HCT116 (cell line): ENCODE data around the gene RELB. TPM values are rescaled to one million over a fixed set of nuclear protein-coding genes. Genes with fewer than 3 reads are reported as not detected.

Experiments used
- ATAC-seq: fragments of 200-7000 bp; cut with Tn5 transposase; 2 replicates; pipeline ENCODE4 v1.9.1; 2020; ENCODE audit warnings: mild to moderate bottlenecking, moderate library complexity
- BruUV-seq: library from RNA; stranded (reverse); fragments of 400-500 nt; replicated peaks from 2 replicates; lab custom pipeline; 2021; lab: Mats Ljungman, UMichigan
- CTCF ChIA-PET: fragments of 300-600 bp; sonication (Branson Sonifier 250); formaldehyde crosslinking; loops from one replicate; lab custom pipeline; 2021; ENCODE audit warnings: antibody characterized with exemption; lab: Charles Lee
- POLR2A ChIA-PET: fragments of 300-600, 350-600 bp; sonication (Branson Sonifier 250); formaldehyde crosslinking; loops from one replicate; lab custom pipeline; 2021; ENCODE audit warnings: antibody characterized with exemption; lab: Charles Lee
- RAD21 ChIA-PET, 2 experiments: fragments of 300-600 bp; sonication (Branson Sonifier 250); formaldehyde crosslinking; loops; one replicate each; lab custom pipeline; 2023; ENCODE audit warnings: low total read pairs in 2 of 2; ENCODE audit not compliant: uncharacterized antibody in 2 of 2, unreplicated experiment in 2 of 2, low non-redundant PET in 1 of 2; lab: Charles Lee
- DNase-seq: peaks from one replicate; pipeline ENCODE4 v3.0.0-alpha.2; 2010; ENCODE audit warnings: low read depth, low spot score
- H2AFZ ChIP-seq: fragments of 200-600 bp; shearing (Covaris generic), sonication (generic); 2 replicates; pipeline ENCODE4 v1.6.1; 2017; ENCODE audit warnings: low read depth, mixed run types, mixed read lengths, antibody characterized with exemption, low read length; ENCODE audit not compliant: poor library complexity, severe bottlenecking
- H3K27ac ChIP-seq: 2 replicates; pipeline ENCODE4 v1.5.1; 2012; ENCODE audit warnings: low read depth, low read length
- H3K27me3 ChIP-seq: fragments of 200-600 bp; sonication (generic); 2 replicates; pipeline ENCODE4 v1.6.1; 2016; ENCODE audit warnings: mixed run types, low read length, mixed read lengths; ENCODE audit not compliant: insufficient read depth
- H3K36me3 ChIP-seq, 2 experiments: fragments of 200-500 bp in 1 of 2; fragments of 200-600 bp in 1 of 2; sonication (Bioruptor generic) in 1 of 2; sonication (generic) in 1 of 2; 2 replicates each; pipeline versions ENCODE4 v1.5.1 to v1.6.1; 2014 to 2016; ENCODE audit warnings: low read length in 2 of 2, inconsistent platforms in 1 of 2, mixed read lengths in 1 of 2, mixed run types in 1 of 2; ENCODE audit not compliant: insufficient read depth in 2 of 2, control insufficient read depth in 1 of 2
- H3K4me1 ChIP-seq, 2 experiments: fragments of 200-600 bp in 1 of 2; sonication (generic) in 1 of 2; 2 replicates each; pipeline versions ENCODE4 v1.5.1 to v1.6.1; 2012 to 2017; ENCODE audit warnings: low read length in 2 of 2, inconsistent platforms in 1 of 2, mild to moderate bottlenecking in 1 of 2, mixed read lengths in 1 of 2, mixed run types in 1 of 2, moderate library complexity in 1 of 2; ENCODE audit not compliant: insufficient read depth in 2 of 2, control insufficient read depth in 1 of 2
- H3K4me2 ChIP-seq: fragments of 200-600 bp; sonication (generic); 2 replicates; pipeline ENCODE4 v1.6.1; 2017; ENCODE audit warnings: mixed run types, low read length, mixed read lengths
- H3K4me3 ChIP-seq, 2 experiments: fragments of 200-600 bp in 1 of 2; sonication (generic) in 1 of 2; replicated peaks in 1 of 2; 2 replicates each; pipeline ENCODE4 v1.5.1; 2011 to 2016; ENCODE audit warnings: low read length in 2 of 2, control low read depth in 1 of 2, low read depth in 1 of 2, mild to moderate bottlenecking in 1 of 2, mixed read lengths in 1 of 2, mixed run types in 1 of 2
- H3K79me2 ChIP-seq: fragments of 200-600 bp; sonication (generic); 2 replicates; pipeline ENCODE4 v1.6.1; 2017; ENCODE audit warnings: mild to moderate bottlenecking, mixed run types, low read length, moderate library complexity, mixed read lengths; ENCODE audit not compliant: insufficient read depth
- H3K9ac ChIP-seq: fragments of 200-600 bp; sonication (generic); 2 replicates; pipeline ENCODE4 v1.6.1; 2016; ENCODE audit warnings: low read length, mixed read lengths
- H3K9me2 ChIP-seq: fragments of 200-600 bp; sonication (generic), shearing (Covaris generic); 2 replicates; pipeline ENCODE4 v1.6.1; 2017; ENCODE audit warnings: mixed run types, mild to moderate bottlenecking, moderate library complexity; ENCODE audit not compliant: insufficient read depth
- H3K9me3 ChIP-seq, 2 experiments: fragments of 200-500 bp in 1 of 2; fragments of 200-600 bp in 1 of 2; sonication (Bioruptor generic) in 1 of 2; sonication (generic) in 1 of 2; 2 replicates each; pipeline ENCODE4 v1.6.1; 2014 to 2017; ENCODE audit warnings: low read length in 2 of 2, mixed read lengths in 2 of 2, inconsistent platforms in 1 of 2, low read depth in 1 of 2, mild to moderate bottlenecking in 1 of 2, mixed run types in 1 of 2, moderate library complexity in 1 of 2; ENCODE audit not compliant: control insufficient read depth in 1 of 2, insufficient read depth in 1 of 2
- H4K20me1 ChIP-seq: fragments of 200-600 bp; sonication (generic), shearing (Covaris generic); 2 replicates; pipeline ENCODE4 v1.6.1; 2017; ENCODE audit warnings: mixed run types, mild to moderate bottlenecking, moderate library complexity; ENCODE audit not compliant: insufficient read depth
- EZH2 ChIP-seq: fragments of 200-600 bp; sonication (generic); IDR thresholded peaks from 2 replicates; pipeline ENCODE4 v1.6.1; 2017; ENCODE audit warnings: antibody characterized with exemption, mixed run types
- FOSL1 ChIP-seq: IDR thresholded peaks from 2 replicates; pipeline ENCODE4 v1.6.1; 2012; ENCODE audit warnings: low read depth
- SP1 ChIP-seq: IDR thresholded peaks from 2 replicates; pipeline ENCODE4 v1.6.1; 2012; ENCODE audit warnings: low read depth
- intact Hi-C: fragments of 100-400 bp; cut with micrococcal nuclease; formaldehyde crosslinking; loops from 2 replicates; pipeline ENCODE4 v1.10.0; 2022
- total RNA-seq: library from RNA; stranded (reverse); gene quantifications from one replicate; pipeline ENCODE4 v1.2.1, GENCODE V29; 2021; ENCODE audit not compliant: unreplicated experiment
- TF ChIP-seq, protein P1 (sequence below): IDR thresholded peaks from 2 replicates; pipeline ENCODE4 v1.6.1; 2012
- TF ChIP-seq, protein P2 (sequence below): IDR thresholded peaks from 2 replicates; pipeline ENCODE4 v1.6.1; 2012; ENCODE audit warnings: low read depth

RELB gene
- total RNA-seq, 1 experiment from 2014 or later = 12.9 TPM

DNA sequence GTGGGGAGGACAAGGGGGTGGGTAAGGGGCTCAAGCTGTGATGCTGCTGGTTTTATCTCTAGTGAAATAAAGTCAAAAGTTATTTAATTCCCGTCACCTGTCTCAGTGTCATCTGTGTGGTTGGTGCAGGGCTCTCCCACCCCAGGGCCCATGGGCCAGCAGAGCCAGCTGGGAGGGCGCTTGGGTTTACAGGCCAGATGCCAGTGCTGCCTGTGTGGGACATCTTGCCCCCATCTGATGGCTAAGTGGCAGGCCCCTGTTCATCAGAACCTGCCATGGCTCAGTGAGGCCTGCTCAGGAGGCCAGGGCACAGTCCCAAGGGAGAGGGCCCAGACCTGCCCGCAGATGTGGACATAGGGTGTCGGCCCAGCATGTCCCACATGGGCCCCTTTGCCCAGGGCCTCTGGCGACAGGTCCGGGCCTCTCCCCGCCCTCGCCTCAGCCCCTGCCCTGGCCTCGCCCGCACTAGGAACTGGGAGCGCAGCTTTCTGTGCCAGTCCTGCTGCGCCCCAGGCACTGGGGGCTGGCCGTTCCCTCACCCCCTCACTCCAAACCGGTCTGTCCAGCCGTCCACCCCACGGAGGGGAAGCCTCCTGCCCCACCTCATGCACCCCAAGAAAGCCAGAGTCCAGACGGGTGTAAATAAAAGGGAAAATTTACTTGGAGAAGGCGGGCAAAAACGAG lies 69.7 kb downstream of the RELB start (continued):
- TF ChIP-seq, protein P1, sequence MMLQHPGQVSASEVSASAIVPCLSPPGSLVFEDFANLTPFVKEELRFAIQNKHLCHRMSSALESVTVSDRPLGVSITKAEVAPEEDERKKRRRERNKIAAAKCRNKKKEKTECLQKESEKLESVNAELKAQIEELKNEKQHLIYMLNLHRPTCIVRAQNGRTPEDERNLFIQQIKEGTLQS = no peak
- TF ChIP-seq EZH2 = no peak

DNA sequence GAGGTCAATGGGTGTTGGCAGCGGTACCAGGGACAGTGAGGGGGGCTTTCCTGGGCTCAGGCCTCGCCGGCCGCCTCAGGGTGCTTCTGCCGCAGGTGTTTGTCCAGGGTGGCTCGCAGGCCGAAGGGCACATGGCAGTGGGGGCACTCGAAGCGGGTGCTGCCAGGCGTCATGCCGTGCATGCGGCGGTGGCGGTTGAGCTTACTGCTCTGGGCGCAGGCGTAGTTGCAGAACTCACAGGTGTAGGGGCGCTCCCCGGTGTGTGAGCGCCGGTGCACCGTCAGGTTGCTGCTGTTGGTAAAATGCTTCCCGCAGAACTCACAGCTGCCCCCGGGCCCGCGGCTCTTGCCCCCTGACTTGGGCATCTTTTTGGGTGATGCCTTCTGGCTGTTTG lies 70.3 kb downstream of the RELB start:
- Histone ChIP-seq H3K9ac (no peak overlapping the region), H3K27ac (no peak overlapping the region), H3K9me2 (no peaks in the 10 kb centered on the region), H4K20me1 (no peaks in the 10 kb centered on the region), H3K27me3 (no peaks in the 10 kb centered on the region), H3K4me3 (no peak overlapping the region), H2AFZ (no peak overlapping the region), H3K36me3 (peaks cover 10 to 20% of the 10 kb centered on the region in 2 experiments; a peak in 3 of 4 replicates), H3K4me1 (peaks cover 10 to 11% of the 10 kb centered on the region in 2 experiments; a peak in 3 of 4 replicates), H3K9me3 (no peaks in the 10 kb centered on the region), H3K4me2 (no peak overlapping the region), H3K79me2 (peaks cover 26% of the 10 kb centered on the region)
- ChIA-PET POLR2A (interaction anchor here (0.9 kb wide), 1 partner anchor 33 kb away, joined by 3 read pairs; the partner anchor contains the start of gene CLASRP), RAD21 (no interaction called here), CTCF (interaction anchor here (0.7 kb wide), 1 partner anchor 12 kb away, joined by 3 read pairs; no protein-coding TSS in a partner anchor)
- no peak for TF ChIP-seq FOSL1
- TF ChIP-seq SP1 = no peak
- TF ChIP-seq, protein P2, sequence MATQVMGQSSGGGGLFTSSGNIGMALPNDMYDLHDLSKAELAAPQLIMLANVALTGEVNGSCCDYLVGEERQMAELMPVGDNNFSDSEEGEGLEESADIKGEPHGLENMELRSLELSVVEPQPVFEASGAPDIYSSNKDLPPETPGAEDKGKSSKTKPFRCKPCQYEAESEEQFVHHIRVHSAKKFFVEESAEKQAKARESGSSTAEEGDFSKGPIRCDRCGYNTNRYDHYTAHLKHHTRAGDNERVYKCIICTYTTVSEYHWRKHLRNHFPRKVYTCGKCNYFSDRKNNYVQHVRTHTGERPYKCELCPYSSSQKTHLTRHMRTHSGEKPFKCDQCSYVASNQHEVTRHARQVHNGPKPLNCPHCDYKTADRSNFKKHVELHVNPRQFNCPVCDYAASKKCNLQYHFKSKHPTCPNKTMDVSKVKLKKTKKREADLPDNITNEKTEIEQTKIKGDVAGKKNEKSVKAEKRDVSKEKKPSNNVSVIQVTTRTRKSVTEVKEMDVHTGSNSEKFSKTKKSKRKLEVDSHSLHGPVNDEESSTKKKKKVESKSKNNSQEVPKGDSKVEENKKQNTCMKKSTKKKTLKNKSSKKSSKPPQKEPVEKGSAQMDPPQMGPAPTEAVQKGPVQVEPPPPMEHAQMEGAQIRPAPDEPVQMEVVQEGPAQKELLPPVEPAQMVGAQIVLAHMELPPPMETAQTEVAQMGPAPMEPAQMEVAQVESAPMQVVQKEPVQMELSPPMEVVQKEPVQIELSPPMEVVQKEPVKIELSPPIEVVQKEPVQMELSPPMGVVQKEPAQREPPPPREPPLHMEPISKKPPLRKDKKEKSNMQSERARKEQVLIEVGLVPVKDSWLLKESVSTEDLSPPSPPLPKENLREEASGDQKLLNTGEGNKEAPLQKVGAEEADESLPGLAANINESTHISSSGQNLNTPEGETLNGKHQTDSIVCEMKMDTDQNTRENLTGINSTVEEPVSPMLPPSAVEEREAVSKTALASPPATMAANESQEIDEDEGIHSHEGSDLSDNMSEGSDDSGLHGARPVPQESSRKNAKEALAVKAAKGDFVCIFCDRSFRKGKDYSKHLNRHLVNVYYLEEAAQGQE = no peak
- intact Hi-C loops = no loop called here
- no TSS peak for BruUV-seq
- ATAC-seq (no peak), DNase-seq (no peak)
